Skeletal muscle satellite cell (primary cell): ENCODE results near the gene EID3.

Source experiments
- H3K27me3 ChIP-seq: 2 replicates; pipeline ENCODE4 v1.7.0; 2013; ENCODE audit warnings: low read length; ENCODE audit not compliant: control insufficient read depth, insufficient read depth
- H3K36me3 ChIP-seq: 2 replicates; pipeline ENCODE4 v1.7.0; 2013; ENCODE audit warnings: mild to moderate bottlenecking, control low read depth, low read length; ENCODE audit not compliant: insufficient read depth
- H3K4me1 ChIP-seq: 2 replicates; pipeline ENCODE4 v1.7.0; 2013; ENCODE audit warnings: low read length; ENCODE audit not compliant: control insufficient read depth, insufficient read depth
- H3K4me2 ChIP-seq: 2 replicates; pipeline ENCODE4 v1.7.0; 2013; ENCODE audit warnings: mild to moderate bottlenecking, low read length
- H3K4me3 ChIP-seq: 2 replicates; pipeline ENCODE4 v1.7.0; 2013; ENCODE audit warnings: low read length
- H3K9ac ChIP-seq: 2 replicates; pipeline ENCODE4 v1.7.0; 2013; ENCODE audit warnings: mild to moderate bottlenecking, low read depth, low read length, moderate library complexity
- H3K9me3 ChIP-seq: replicated peaks from 2 replicates; pipeline ENCODE4 v1.7.0; 2013; ENCODE audit warnings: mild to moderate bottlenecking, control low read depth, low read length

The EID3 gene

GRCh38 chr12:104306376-104306775 lies 2.8 kb downstream of the EID3 start:
- Histone ChIP-seq H3K9me3 (no peaks in the 10 kb centered on the region), H3K9ac (no peak overlapping the region), H3K4me2 (no peak overlapping the region), H3K27me3 (no peaks in the 10 kb centered on the region), H3K4me3 (no peak overlapping the region), H3K4me1 (peaks cover 36% of the 10 kb centered on the region), H3K36me3 (peaks cover 73% of the 10 kb centered on the region)

GRCh38 chr12:104306943-104307654 lies 3.6 kb downstream of the EID3 start:
- H3K36me3 ChIP-seq = peaks cover 72% of the 10 kb centered on the region
- no peaks in the 10 kb centered on the region for H3K27me3 ChIP-seq
- H3K9me3 ChIP-seq = no peaks in the 10 kb centered on the region
- H3K4me2 ChIP-seq = no peak overlapping the region
- peaks cover 36% of the 10 kb centered on the region for H3K4me1 ChIP-seq
- no peak overlapping the region for H3K4me3 ChIP-seq
- H3K9ac ChIP-seq = no peak overlapping the region

- peaks cover 35% of the 10 kb centered on the region for H3K4me1 ChIP-seq
- no peaks in the 10 kb centered on the region for H3K27me3 ChIP-seq
- peaks cover 76% of the 10 kb centered on the region for H3K36me3 ChIP-seq
- H3K4me3 ChIP-seq = no peak overlapping the region
- no peak overlapping the region for H3K9ac ChIP-seq
- no peak overlapping the region for H3K4me2 ChIP-seq
- no peaks in the 10 kb centered on the region for H3K9me3 ChIP-seq
Measured at GRCh38 chr12:104307655-104308000, 4.1 kb downstream of the EID3 start.

- H3K9ac ChIP-seq = no peak overlapping the region
- H3K4me2 ChIP-seq = no peak overlapping the region
- peaks cover 22% of the 10 kb centered on the region for H3K4me1 ChIP-seq
- no peaks in the 10 kb centered on the region for H3K9me3 ChIP-seq
- H3K27me3 ChIP-seq = no peaks in the 10 kb centered on the region
- H3K36me3 ChIP-seq = peaks cover 78% of the 10 kb centered on the region
- no peak overlapping the region for H3K4me3 ChIP-seq
Measured at GRCh38 chr12:104309446-104309993, 6.0 kb downstream of the EID3 start.

GRCh38 chr12:104310751-104311633 lies 7.5 kb downstream of the EID3 start:
- H3K36me3 ChIP-seq = peaks cover 79% of the 10 kb centered on the region

GRCh38 chr12:104312202-104312601 lies 8.7 kb downstream of the EID3 start:
- Histone ChIP-seq H3K27me3 (no peaks in the 10 kb centered on the region), H3K9ac (no peak overlapping the region), H3K36me3 (peaks cover 76% of the 10 kb centered on the region), H3K4me2 (no peak overlapping the region), H3K9me3 (no peaks in the 10 kb centered on the region), H3K4me1 (peaks cover 14% of the 10 kb centered on the region), H3K4me3 (no peak overlapping the region)

More at GRCh38 chr12:104310751-104311633, 7.5 kb downstream of the EID3 start:
- no peaks in the 10 kb centered on the region for H3K9me3 ChIP-seq
- no peak overlapping the region for H3K4me3 ChIP-seq
- H3K4me2 ChIP-seq = no peak overlapping the region
- H3K4me1 ChIP-seq = peaks cover 23% of the 10 kb centered on the region
- no peak overlapping the region for H3K9ac ChIP-seq
- no peaks in the 10 kb centered on the region for H3K27me3 ChIP-seq

GRCh38 chr12:104312654-104313053 lies 9.1 kb downstream of the EID3 start:
- H3K9me3 ChIP-seq = no peaks in the 10 kb centered on the region
- peaks cover 76% of the 10 kb centered on the region for H3K36me3 ChIP-seq
- no peak overlapping the region for H3K4me2 ChIP-seq
- H3K4me3 ChIP-seq = no peak overlapping the region
- peaks cover 11% of the 10 kb centered on the region for H3K4me1 ChIP-seq
- no peaks in the 10 kb centered on the region for H3K27me3 ChIP-seq
- no peak overlapping the region for H3K9ac ChIP-seq

- Histone ChIP-seq H3K9ac (no peak overlapping the region), H3K27me3 (no peaks in the 10 kb centered on the region), H3K4me1 (peaks cover 11% of the 10 kb centered on the region), H3K4me3 (no peak overlapping the region), H3K9me3 (no peaks in the 10 kb centered on the region), H3K36me3 (peaks cover 85% of the 10 kb centered on the region), H3K4me2 (no peak overlapping the region)
Measured at GRCh38 chr12:104313568-104314241, 10.2 kb downstream of the EID3 start.

- Histone ChIP-seq H3K36me3 (peaks cover 87% of the 10 kb centered on the region), H3K9ac (no peak overlapping the region), H3K9me3 (no peaks in the 10 kb centered on the region), H3K27me3 (no peaks in the 10 kb centered on the region), H3K4me1 (peaks cover 11% of the 10 kb centered on the region), H3K4me2 (no peak overlapping the region), H3K4me3 (no peak overlapping the region)
Measured at GRCh38 chr12:104314242-104314614, 10.7 kb downstream of the EID3 start.

GRCh38 chr12:104315326-104316224 lies 12.0 kb downstream of the EID3 start:
- no peaks in the 10 kb centered on the region for H3K9me3 ChIP-seq
- H3K27me3 ChIP-seq = no peaks in the 10 kb centered on the region
- no peak overlapping the region for H3K4me3 ChIP-seq
- H3K9ac ChIP-seq = no peak overlapping the region
- H3K4me2 ChIP-seq = no peak overlapping the region
- H3K36me3 ChIP-seq = peaks cover 93% of the 10 kb centered on the region
- H3K4me1 ChIP-seq = peaks cover 11% of the 10 kb centered on the region
